Vagina (tissue), 2 donors: ENCODE measurements around the gene PIK3R1. TPM values are rescaled to one million over a fixed set of nuclear protein-coding genes. Genes with fewer than 3 reads are reported as not detected.

Source experiments
- DNase-seq, 2 donors: peaks; one replicate each; pipeline ENCODE4 v3.0.0-alpha.2; 2017; ENCODE audit errors: extremely low spot score in 2 of 2
- H3K27ac ChIP-seq: fragments of 200-600 bp; sonication (generic); one replicate; pipeline ENCODE4 v1.5.1; 2019
- H3K27me3 ChIP-seq: fragments of 200-600 bp; sonication (generic); one replicate; pipeline ENCODE4 v1.5.1; 2019
- H3K36me3 ChIP-seq, 2 donors: fragments of 200-600 bp; sonication (generic); one replicate each; pipeline ENCODE4 v1.5.1; 2017 to 2019
- H3K4me1 ChIP-seq: fragments of 200-600 bp; sonication (generic); one replicate; pipeline ENCODE4 v1.5.1; 2019
- H3K4me3 ChIP-seq, 2 donors: fragments of 200-600 bp; sonication (generic); 1 replicate in 1 of 2; 2 replicates in 1 of 2; pipeline ENCODE4 v1.5.1; 2016 to 2019
- H3K9me3 ChIP-seq: fragments of 200-600 bp; sonication (generic); one replicate; pipeline ENCODE4 v1.5.1; 2019
- CTCF ChIP-seq, 3 experiments: fragments of 450-650 bp in 2 of 3; fragments of 200-600 bp in 1 of 3; sonication (generic) in 1 of 3; IDR thresholded peaks; one replicate each; pipeline ENCODE4 v1.5.1; 2017 to 2019; ENCODE audit warnings: antibody characterized with exemption in 3 of 3, mild to moderate bottlenecking in 2 of 3, moderate library complexity in 2 of 3
- POLR2A ChIP-seq, 2 donors: fragments of 450-650 bp; IDR thresholded peaks; one replicate each; pipeline ENCODE4 v1.6.1; 2017; ENCODE audit warnings: antibody characterized with exemption in 2 of 2, mild to moderate bottlenecking in 2 of 2, moderate library complexity in 2 of 2
- POLR2AphosphoS5 ChIP-seq, 2 donors: sonication (generic); formaldehyde crosslinking; IDR thresholded peaks; one replicate each; pipeline ENCODE4 v1.9.0; 2017; ENCODE audit warnings: antibody characterized with exemption in 2 of 2, mild to moderate bottlenecking in 2 of 2, low read depth in 1 of 2; ENCODE audit not compliant: insufficient read depth in 1 of 2
- intact Hi-C: fragments of 100-400 bp; cut with DNase I; formaldehyde crosslinking; loops from one replicate; pipeline ENCODE4 v1.15.1; 2023
- total RNA-seq: library from RNA; depleted of rRNA; stranded (reverse); fragments of >200 nt; gene quantifications from one replicate; pipeline ENCODE4 v1.2.3, GENCODE V29; 2016

The PIK3R1 gene
- total RNA-seq, 1 donor from 2014 or later: 134 TPM

DNA sequence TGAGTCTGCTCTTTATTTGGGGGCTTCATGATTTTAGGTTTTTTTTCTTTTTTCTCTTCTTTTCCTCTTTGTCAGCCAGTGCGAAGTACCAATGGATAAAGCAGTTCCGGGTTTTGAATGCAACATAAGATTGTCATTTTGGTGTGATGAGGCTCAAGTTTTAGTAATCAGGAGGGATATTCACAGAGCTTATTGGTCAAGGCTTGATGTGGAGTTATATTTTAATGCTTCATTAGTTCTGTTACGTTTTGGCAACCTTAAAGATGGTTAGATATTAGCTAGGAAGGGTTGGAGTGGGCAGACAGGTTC is 1.4 kb downstream of the PIK3R1 start:
- Histone ChIP-seq H3K27me3 (no peaks in the 10 kb centered on the region), H3K9me3 (no peaks in the 10 kb centered on the region), H3K4me3 (peak overlapping the region; percentile 71 to 98), H3K36me3 (no peaks in the 10 kb centered on the region), H3K4me1 (peaks cover 43% of the 10 kb centered on the region), H3K27ac (peak overlapping the region; percentile 85)
- intact Hi-C loops: loop anchor here (5.0 kb wide), 1 partner anchor 35 kb away; no protein-coding TSS in a partner anchor
- no peak for TF ChIP-seq POLR2A (IDR thresholded peaks at IDR 0.05)
- TF ChIP-seq POLR2AphosphoS5 (IDR thresholded peaks at IDR 0.05; ENCODE audit: insufficient read depth in 1 of 2, low read depth in 1 of 2): no peak
- TF ChIP-seq CTCF (IDR thresholded peaks at IDR 0.05): no peak
- DNase-seq: no peak

- no peak for TF ChIP-seq CTCF (IDR thresholded peaks at IDR 0.05)
- TF ChIP-seq POLR2AphosphoS5 (IDR thresholded peaks at IDR 0.05; ENCODE audit: insufficient read depth in 1 of 2, low read depth in 1 of 2): no peak
- H3K9me3 ChIP-seq: no peaks in the 10 kb centered on the region
- intact Hi-C loops: loop anchor here (5.0 kb wide), 1 partner anchor 35 kb away; no protein-coding TSS in a partner anchor
- H3K27me3 ChIP-seq: no peaks in the 10 kb centered on the region
- H3K4me3 ChIP-seq: peak overlapping the region; percentile 71 to 98
- DNase-seq: no peak
- no peaks in the 10 kb centered on the region for H3K36me3 ChIP-seq
- peaks cover 48% of the 10 kb centered on the region for H3K4me1 ChIP-seq
- H3K27ac ChIP-seq: peak overlapping the region; percentile 85
Observed at GRCh38 chr5:68217528-68217927, 2.0 kb downstream of the PIK3R1 start.

DNA sequence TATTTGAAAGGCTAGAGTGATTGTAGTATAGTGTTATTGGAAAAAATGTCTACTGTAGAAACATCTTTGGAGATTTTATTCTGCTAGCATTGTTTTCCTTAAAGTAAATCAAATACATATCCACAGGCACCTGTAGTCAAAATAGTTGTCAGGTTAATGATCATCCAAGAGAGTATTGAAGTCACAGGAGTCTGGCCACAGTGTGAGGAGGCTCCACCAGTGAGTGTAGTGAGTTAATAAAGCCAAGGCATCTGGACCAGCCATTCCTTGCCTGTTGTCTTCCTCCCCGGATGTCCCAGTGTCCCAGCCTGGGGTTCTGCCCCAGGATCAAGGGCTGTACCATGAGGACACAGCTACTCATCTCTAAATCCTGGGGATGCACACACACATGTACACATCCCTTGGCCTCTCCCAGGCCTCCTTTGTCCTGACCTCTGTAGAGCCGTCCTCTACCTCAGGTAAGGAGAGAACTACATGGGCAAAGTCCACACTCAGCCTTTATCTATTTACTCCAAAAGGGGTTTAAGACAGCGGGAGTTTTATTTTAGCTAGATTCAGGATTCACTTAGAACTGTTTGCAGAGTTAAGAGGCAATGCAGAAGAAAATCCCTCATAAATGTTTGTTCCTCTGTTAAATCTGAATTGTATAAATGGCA is 3.7 kb downstream of the PIK3R1 start:
- no peak for TF ChIP-seq CTCF (IDR thresholded peaks at IDR 0.05)
- no peak for TF ChIP-seq POLR2A (IDR thresholded peaks at IDR 0.05)
- no peak for TF ChIP-seq POLR2AphosphoS5 (IDR thresholded peaks at IDR 0.05; ENCODE audit: insufficient read depth in 1 of 2, low read depth in 1 of 2)
- Histone ChIP-seq H3K36me3 (no peaks in the 10 kb centered on the region), H3K9me3 (no peaks in the 10 kb centered on the region), H3K4me1 (peaks cover 57% of the 10 kb centered on the region), H3K4me3 (peak overlapping the region; percentile 71 to 98), H3K27ac (peak overlapping the region; percentile 85), H3K27me3 (no peaks in the 10 kb centered on the region)
- intact Hi-C loops: loop anchor here (5.0 kb wide), 1 partner anchor 33 kb away; no protein-coding TSS in a partner anchor
- no peak for DNase-seq

- Histone ChIP-seq H3K27me3 (no peaks in the 10 kb centered on the region), H3K27ac (peak overlapping the region; percentile 42), H3K4me3 (peak overlapping the region in 1 of 2 donors; percentile 71), H3K36me3 (no peaks in the 10 kb centered on the region), H3K9me3 (no peaks in the 10 kb centered on the region), H3K4me1 (peaks cover 64% of the 10 kb centered on the region)
- no peak for TF ChIP-seq CTCF (IDR thresholded peaks at IDR 0.05)
- TF ChIP-seq POLR2A (IDR thresholded peaks at IDR 0.05): no peak
- no peak for TF ChIP-seq POLR2AphosphoS5 (IDR thresholded peaks at IDR 0.05; ENCODE audit: insufficient read depth in 1 of 2, low read depth in 1 of 2)
- DNase-seq: no peak
- intact Hi-C loops: no loop called here
Observed at GRCh38 chr5:68220260-68220659, 4.7 kb downstream of the PIK3R1 start.

- Histone ChIP-seq H3K9me3 (no peaks in the 10 kb centered on the region), H3K27me3 (no peaks in the 10 kb centered on the region), H3K27ac (no peak overlapping the region), H3K4me3 (peak overlapping the region in 1 of 2 donors; percentile 71), H3K4me1 (peaks cover 71% of the 10 kb centered on the region), H3K36me3 (no peaks in the 10 kb centered on the region)
- TF ChIP-seq POLR2A (IDR thresholded peaks at IDR 0.05) (no peak), POLR2AphosphoS5 (IDR thresholded peaks at IDR 0.05; ENCODE audit: insufficient read depth in 1 of 2, low read depth in 1 of 2) (no peak), CTCF (IDR thresholded peaks at IDR 0.05) (no peak)
- DNase-seq: no peak
- intact Hi-C loops: no loop called here
Observed at GRCh38 chr5:68220914-68221313, 5.4 kb downstream of the PIK3R1 start.
